HepG2 (cell line): ENCODE results near the gene DGAT2. TPM values are rescaled to one million over a fixed set of nuclear protein-coding genes. Genes with fewer than 3 reads are reported as not detected.
A peak's percentile ranks its signal among the peaks of the same experiment; 100 is the strongest.

Experiments used
- AGO2 ChIP-seq: fragments of 200-400 bp; formaldehyde crosslinking; optimal IDR thresholded peaks from 2 replicates; pipeline ENCODE3; 2017; ENCODE audit warnings: mild to moderate bottlenecking, low read depth, low read length, moderate library complexity
- ETV6 ChIP-seq: sonication (generic); formaldehyde crosslinking; conservative IDR thresholded peaks from 2 replicates; pipeline ENCODE4 v1.4.0; 2020; ENCODE audit warnings: missing genetic modification reagents
- FOXA3 ChIP-seq: IDR thresholded peaks from 2 replicates; pipeline ENCODE4 v1.6.1; 2016; ENCODE audit warnings: missing genetic modification reagents, missing compliant biosample characterization
- KDM5A ChIP-seq: fragments of 200-600 bp; sonication (generic); IDR thresholded peaks from 2 replicates; pipeline ENCODE4 v1.7.0; 2018; ENCODE audit warnings: antibody characterized with exemption, mild to moderate bottlenecking, low read length, borderline replicate concordance
- MIER3 ChIP-seq: IDR thresholded peaks from 2 replicates; pipeline ENCODE4 v1.6.1; 2016; ENCODE audit warnings: missing compliant biosample characterization, borderline replicate concordance
- PAWR ChIP-seq: sonication (generic); formaldehyde crosslinking; IDR thresholded peaks from 2 replicates; pipeline ENCODE4 v1.4.0; 2020; ENCODE audit warnings: missing genetic modification reagents, mild to moderate bottlenecking, borderline replicate concordance
- SP2 ChIP-seq: sonication (generic); formaldehyde crosslinking; IDR thresholded peaks from 2 replicates; pipeline ENCODE4 v1.5.1; 2020; ENCODE audit warnings: mild to moderate bottlenecking, missing genetic modification reagents
- TCF7 ChIP-seq: sonication (generic); IDR thresholded peaks from 2 replicates; pipeline ENCODE4 v1.6.1; 2016; ENCODE audit warnings: antibody characterized with exemption, low read depth
- ZMYM3 ChIP-seq: sonication (generic); formaldehyde crosslinking; IDR thresholded peaks from 2 replicates; pipeline ENCODE4 v1.5.1; 2020; ENCODE audit warnings: mild to moderate bottlenecking, missing genetic modification reagents
- ZNF333 ChIP-seq: sonication (generic); formaldehyde crosslinking; IDR thresholded peaks from 2 replicates; pipeline ENCODE4 v1.4.0; 2020; ENCODE audit warnings: mild to moderate bottlenecking, missing genetic modification reagents, borderline replicate concordance
- ZNF556 ChIP-seq: sonication (generic); formaldehyde crosslinking; IDR thresholded peaks from 2 replicates; pipeline ENCODE4 v1.4.0; 2020; ENCODE audit warnings: mild to moderate bottlenecking, missing genetic modification reagents, borderline replicate concordance
- ZNF569 ChIP-seq: sonication (generic); formaldehyde crosslinking; IDR thresholded peaks from 2 replicates; pipeline ENCODE4 v1.5.0; 2020; ENCODE audit warnings: mild to moderate bottlenecking, missing genetic modification reagents, moderate library complexity, borderline replicate concordance
- ZNF7 ChIP-seq: IDR thresholded peaks from 2 replicates; pipeline ENCODE4 v1.6.1; 2016; ENCODE audit warnings: missing biosample characterization, missing genetic modification reagents
- ZNF777 ChIP-seq: sonication (generic); formaldehyde crosslinking; IDR thresholded peaks from 2 replicates; pipeline ENCODE4 v1.4.0; 2020; ENCODE audit warnings: missing genetic modification reagents
- ZNF792 ChIP-seq: IDR thresholded peaks from 2 replicates; pipeline ENCODE4 v1.6.1; 2016
- polyA plus RNA-seq, 8 experiments: library from polyadenylated mRNA; depleted of rRNA in 3 of 8; stranded (reverse) in 7 of 8; unstranded in 1 of 8; fragments of >200 nt; fragmentation: Illumina TruSeq in 4 of 8; extraction: Trizol in 4 of 8; gene quantifications; 2 replicates each; pipeline versions ENCODE4 v1.2.1 to v1.2.3, GENCODE V29; 2011 to 2016; ENCODE audit warnings: low read depth in 4 of 8, missing spikeins in 1 of 8, mixed read lengths in 1 of 8; ENCODE audit not compliant: insufficient read depth in 1 of 8
- total RNA-seq, 5 experiments: library from RNA; depleted of rRNA; stranded (reverse); fragments of >200 nt; fragmentation: Illumina TruSeq; extraction: Trizol; gene quantifications; 2 replicates each; pipeline ENCODE4 v1.2.3, GENCODE V29; 2016; ENCODE audit warnings: low read depth in 1 of 5
- TF ChIP-seq, protein P1 (sequence below): sonication (generic); formaldehyde crosslinking; IDR thresholded peaks from 2 replicates; pipeline ENCODE4 v1.4.0; 2020; ENCODE audit warnings: mild to moderate bottlenecking, missing genetic modification reagents
- TF ChIP-seq, protein P2 (sequence below): fragments of 450-650 bp; IDR thresholded peaks from 2 replicates; pipeline ENCODE4 v1.6.1; 2016
- TF ChIP-seq, protein P3 (sequence below): sonication (generic); formaldehyde crosslinking; IDR thresholded peaks from 2 replicates; pipeline ENCODE4 v1.5.0; 2020; ENCODE audit warnings: missing genetic modification reagents
- TF ChIP-seq, protein P4 (sequence below): IDR thresholded peaks from 2 replicates; pipeline ENCODE4 v1.6.1; 2012; ENCODE audit warnings: low read length, improper control_type of control experiment
- TF ChIP-seq, protein P5 (sequence below): sonication (generic); formaldehyde crosslinking; IDR thresholded peaks from 2 replicates; pipeline ENCODE4 v1.8.0; 2022; ENCODE audit warnings: low read depth, missing genetic modification reagents

The DGAT2 gene
- total and polyA plus RNA-seq, 2 of the 13 experiments (the other 11 are each of a cell fraction or from before 2014, with no cell fraction given), result 39.0 to 65.6 TPM

DNA sequence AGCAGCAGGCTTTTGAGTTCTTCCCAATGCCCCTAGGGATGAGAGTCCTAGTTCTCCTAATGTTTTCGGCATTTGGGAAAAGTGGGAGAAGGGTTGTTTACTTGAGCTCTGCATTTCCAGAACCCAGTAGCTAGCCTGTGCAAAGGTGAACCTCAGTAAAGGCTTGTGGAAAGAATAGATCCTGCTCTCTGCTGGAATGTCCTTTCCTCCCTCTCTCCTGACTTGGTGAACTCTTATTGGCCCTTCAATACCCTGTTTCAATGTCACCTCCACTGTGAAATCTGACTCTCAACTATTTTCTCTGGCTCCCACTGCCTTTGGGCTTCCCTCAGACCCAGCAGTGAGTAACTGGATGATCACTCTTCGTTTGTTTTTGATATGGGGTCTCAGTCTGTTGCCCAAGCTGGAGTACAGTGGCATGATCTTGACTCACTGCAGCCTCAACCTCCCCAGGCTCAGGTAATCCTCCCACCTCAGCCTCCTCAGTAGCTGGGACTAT lies 44.0 kb downstream of the DGAT2 start (continued):
- TF ChIP-seq ZNF333 (CRISPR knock-in tag) (no peak), MIER3 (no peak), KDM5A (no peak), AGO2 (no peak), ZNF569 (CRISPR knock-in tag) (no peak), PAWR (no peak), ZNF7 (no peak), ETV6 (CRISPR knock-in tag) (no peak), ZMYM3 (CRISPR knock-in tag) (peak; percentile 65; the same call in 1 of the 2 replicates), ZNF556 (CRISPR knock-in tag) (no peak; the same call in 1 of the 2 replicates), FOXA3 (CRISPR knock-in tag) (peak; percentile 68), ZNF792 (CRISPR knock-in tag) (0 out of 2 replicates have a peak, but pooled peaks have one; percentile 30), TCF7 (no peak), SP2 (0 out of 2 replicates have a peak, but pooled peaks have one; percentile 45), ZNF777 (CRISPR knock-in tag) (no peak)
- TF ChIP-seq, protein P1, sequence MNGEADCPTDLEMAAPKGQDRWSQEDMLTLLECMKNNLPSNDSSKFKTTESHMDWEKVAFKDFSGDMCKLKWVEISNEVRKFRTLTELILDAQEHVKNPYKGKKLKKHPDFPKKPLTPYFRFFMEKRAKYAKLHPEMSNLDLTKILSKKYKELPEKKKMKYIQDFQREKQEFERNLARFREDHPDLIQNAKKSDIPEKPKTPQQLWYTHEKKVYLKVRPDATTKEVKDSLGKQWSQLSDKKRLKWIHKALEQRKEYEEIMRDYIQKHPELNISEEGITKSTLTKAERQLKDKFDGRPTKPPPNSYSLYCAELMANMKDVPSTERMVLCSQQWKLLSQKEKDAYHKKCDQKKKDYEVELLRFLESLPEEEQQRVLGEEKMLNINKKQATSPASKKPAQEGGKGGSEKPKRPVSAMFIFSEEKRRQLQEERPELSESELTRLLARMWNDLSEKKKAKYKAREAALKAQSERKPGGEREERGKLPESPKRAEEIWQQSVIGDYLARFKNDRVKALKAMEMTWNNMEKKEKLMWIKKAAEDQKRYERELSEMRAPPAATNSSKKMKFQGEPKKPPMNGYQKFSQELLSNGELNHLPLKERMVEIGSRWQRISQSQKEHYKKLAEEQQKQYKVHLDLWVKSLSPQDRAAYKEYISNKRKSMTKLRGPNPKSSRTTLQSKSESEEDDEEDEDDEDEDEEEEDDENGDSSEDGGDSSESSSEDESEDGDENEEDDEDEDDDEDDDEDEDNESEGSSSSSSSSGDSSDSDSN (CRISPR knock-in tag), result peak; percentile 24; the same call in 1 of the 2 replicates
- TF ChIP-seq, protein P2, sequence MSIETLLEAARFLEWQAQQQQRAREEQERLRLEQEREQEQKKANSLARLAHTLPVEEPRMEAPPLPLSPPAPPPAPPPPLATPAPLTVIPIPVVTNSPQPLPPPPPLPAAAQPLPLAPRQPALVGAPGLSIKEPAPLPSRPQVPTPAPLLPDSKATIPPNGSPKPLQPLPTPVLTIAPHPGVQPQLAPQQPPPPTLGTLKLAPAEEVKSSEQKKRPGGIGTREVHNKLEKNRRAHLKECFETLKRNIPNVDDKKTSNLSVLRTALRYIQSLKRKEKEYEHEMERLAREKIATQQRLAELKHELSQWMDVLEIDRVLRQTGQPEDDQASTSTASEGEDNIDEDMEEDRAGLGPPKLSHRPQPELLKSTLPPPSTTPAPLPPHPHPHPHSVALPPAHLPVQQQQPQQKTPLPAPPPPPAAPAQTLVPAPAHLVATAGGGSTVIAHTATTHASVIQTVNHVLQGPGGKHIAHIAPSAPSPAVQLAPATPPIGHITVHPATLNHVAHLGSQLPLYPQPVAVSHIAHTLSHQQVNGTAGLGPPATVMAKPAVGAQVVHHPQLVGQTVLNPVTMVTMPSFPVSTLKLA, result no peak
- TF ChIP-seq, protein P3, sequence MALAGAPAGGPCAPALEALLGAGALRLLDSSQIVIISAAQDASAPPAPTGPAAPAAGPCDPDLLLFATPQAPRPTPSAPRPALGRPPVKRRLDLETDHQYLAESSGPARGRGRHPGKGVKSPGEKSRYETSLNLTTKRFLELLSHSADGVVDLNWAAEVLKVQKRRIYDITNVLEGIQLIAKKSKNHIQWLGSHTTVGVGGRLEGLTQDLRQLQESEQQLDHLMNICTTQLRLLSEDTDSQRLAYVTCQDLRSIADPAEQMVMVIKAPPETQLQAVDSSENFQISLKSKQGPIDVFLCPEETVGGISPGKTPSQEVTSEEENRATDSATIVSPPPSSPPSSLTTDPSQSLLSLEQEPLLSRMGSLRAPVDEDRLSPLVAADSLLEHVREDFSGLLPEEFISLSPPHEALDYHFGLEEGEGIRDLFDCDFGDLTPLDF (CRISPR knock-in tag), result no peak
- TF ChIP-seq, protein P4, sequence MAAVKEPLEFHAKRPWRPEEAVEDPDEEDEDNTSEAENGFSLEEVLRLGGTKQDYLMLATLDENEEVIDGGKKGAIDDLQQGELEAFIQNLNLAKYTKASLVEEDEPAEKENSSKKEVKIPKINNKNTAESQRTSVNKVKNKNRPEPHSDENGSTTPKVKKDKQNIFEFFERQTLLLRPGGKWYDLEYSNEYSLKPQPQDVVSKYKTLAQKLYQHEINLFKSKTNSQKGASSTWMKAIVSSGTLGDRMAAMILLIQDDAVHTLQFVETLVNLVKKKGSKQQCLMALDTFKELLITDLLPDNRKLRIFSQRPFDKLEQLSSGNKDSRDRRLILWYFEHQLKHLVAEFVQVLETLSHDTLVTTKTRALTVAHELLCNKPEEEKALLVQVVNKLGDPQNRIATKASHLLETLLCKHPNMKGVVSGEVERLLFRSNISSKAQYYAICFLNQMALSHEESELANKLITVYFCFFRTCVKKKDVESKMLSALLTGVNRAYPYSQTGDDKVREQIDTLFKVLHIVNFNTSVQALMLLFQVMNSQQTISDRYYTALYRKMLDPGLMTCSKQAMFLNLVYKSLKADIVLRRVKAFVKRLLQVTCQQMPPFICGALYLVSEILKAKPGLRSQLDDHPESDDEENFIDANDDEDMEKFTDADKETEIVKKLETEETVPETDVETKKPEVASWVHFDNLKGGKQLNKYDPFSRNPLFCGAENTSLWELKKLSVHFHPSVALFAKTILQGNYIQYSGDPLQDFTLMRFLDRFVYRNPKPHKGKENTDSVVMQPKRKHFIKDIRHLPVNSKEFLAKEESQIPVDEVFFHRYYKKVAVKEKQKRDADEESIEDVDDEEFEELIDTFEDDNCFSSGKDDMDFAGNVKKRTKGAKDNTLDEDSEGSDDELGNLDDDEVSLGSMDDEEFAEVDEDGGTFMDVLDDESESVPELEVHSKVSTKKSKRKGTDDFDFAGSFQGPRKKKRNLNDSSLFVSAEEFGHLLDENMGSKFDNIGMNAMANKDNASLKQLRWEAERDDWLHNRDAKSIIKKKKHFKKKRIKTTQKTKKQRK, result no peak
- TF ChIP-seq, protein P5, sequence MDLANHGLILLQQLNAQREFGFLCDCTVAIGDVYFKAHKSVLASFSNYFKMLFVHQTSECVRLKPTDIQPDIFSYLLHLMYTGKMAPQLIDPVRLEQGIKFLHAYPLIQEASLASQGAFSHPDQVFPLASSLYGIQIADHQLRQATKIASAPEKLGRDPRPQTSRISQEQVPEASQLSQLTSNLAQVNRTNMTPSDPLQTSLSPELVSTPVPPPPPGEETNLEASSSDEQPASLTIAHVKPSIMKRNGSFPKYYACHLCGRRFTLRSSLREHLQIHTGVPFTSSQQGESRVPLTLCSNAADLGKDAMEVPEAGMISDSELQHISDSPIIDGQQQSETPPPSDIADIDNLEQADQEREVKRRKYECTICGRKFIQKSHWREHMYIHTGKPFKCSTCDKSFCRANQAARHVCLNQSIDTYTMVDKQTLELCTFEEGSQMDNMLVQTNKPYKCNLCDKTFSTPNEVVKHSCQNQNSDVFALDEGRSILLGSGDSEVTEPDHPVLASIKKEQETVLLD (CRISPR knock-in tag), result no peak
